Stimulated activated naive CD8-positive, alpha-beta T cell treated with anti-CD3 and anti-CD28 coated beads, Interleukin-15, amount 100 ng/mL, for 72 hours (primary cell): ENCODE results near the gene ZNF724.
A peak's percentile ranks its signal among the peaks of the same experiment; 100 is the strongest.
"Not testable (repeated sequence)": the region's sequence is repeated elsewhere in the genome, so short reads cannot be mapped to it uniquely, and the experiment has no call there.

Experiments
- ATAC-seq: fragments of 150-1000 bp; cut with Tn5 transposase; 2 replicates; pipeline ENCODE4 v1.10.0; 2021; ENCODE audit warnings: mild to moderate bottlenecking, moderate library complexity
- DNase-seq, 2 donors: peaks; one replicate each; pipeline ENCODE4 v3.0.0; 2021 to 2022
- H3K27ac Mint-ChIP-seq, 2 donors: one replicate each; pipeline ENCODE4 v1.8.0; 2022; ENCODE audit warnings: mild to moderate bottlenecking in 2 of 2, mixed read lengths in 2 of 2, moderate library complexity in 2 of 2
- H3K27me3 Mint-ChIP-seq: one replicate; pipeline ENCODE4 v1.8.0; 2022; ENCODE audit warnings: mixed read lengths
- H3K4me1 Mint-ChIP-seq: one replicate; pipeline ENCODE4 v1.8.0; 2022; ENCODE audit warnings: mild to moderate bottlenecking, mixed read lengths
- H3K4me3 Mint-ChIP-seq, 2 donors: one replicate each; pipeline ENCODE4 v1.8.0; 2022; ENCODE audit warnings: mild to moderate bottlenecking in 2 of 2, mixed read lengths in 2 of 2, moderate library complexity in 1 of 2
- H3K9me3 Mint-ChIP-seq, 2 donors: one replicate each; pipeline ENCODE4 v1.8.0; 2022; ENCODE audit warnings: mixed read lengths in 2 of 2

ZNF724 gene

DNA sequence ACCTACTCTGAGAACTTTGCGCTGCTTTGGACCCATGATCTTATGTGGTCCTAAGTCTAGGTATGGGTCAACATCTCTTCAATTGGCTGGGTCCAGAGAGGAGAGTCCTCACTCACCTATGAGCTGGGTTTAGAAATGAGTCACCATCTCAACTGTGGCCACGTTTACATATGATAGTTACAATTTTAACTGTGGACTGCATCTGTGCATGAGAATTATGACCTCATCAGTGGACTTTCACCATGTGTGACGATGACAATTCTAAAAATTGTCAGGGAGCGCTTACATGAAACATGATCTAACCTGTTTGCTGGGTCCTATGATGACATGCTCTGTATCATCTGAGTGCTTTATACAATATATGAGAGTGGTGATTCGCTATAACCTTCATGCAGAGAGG lies 12.7 kb upstream of the ZNF724 start:
- no peaks in the 10 kb centered on the region for H3K4me1 Mint-ChIP-seq
- DNase-seq (no peak), ATAC-seq (no peak)
- peaks cover 0 to 3% of the 10 kb centered on the region in 2 donors for H3K9me3 Mint-ChIP-seq
- no peak overlapping the region for H3K27ac Mint-ChIP-seq
- no peaks in the 10 kb centered on the region for H3K27me3 Mint-ChIP-seq
- H3K4me3 Mint-ChIP-seq = no peak overlapping the region

DNA sequence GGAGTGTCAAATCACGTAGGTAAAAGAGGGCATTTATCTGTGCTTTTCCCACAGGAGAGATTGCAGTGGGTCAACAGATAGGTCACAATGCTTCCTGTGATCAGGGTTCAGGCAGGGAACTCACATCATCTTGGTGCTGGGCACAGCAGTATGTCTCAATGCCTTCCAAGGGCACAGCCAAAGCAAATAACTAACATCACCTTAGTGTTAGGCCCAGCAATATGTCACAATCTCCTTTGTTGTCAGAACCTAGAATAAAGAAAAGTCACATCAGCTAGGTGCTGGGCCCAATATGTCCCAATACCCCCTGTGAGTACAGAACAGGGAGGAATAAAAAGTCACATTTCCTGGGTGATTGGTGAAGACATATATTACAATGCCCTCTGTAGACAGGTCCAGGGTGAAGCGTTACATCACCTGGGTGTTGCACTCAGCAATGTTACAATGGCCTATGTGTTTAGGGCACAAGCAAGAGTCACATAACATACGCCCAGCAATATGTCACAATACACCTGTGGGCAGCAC lies 11.4 kb upstream of the ZNF724 start:
- Mint-ChIP-seq H3K4me3 (no peak overlapping the region), H3K27ac (peak overlapping the region in 1 of 2 donors; percentile 71), H3K27me3 (no peaks in the 10 kb centered on the region), H3K4me1 (no peaks in the 10 kb centered on the region), H3K9me3 (peaks cover 0 to 3% of the 10 kb centered on the region in 2 donors)
- DNase-seq (no peak), ATAC-seq (no peak)

DNA sequence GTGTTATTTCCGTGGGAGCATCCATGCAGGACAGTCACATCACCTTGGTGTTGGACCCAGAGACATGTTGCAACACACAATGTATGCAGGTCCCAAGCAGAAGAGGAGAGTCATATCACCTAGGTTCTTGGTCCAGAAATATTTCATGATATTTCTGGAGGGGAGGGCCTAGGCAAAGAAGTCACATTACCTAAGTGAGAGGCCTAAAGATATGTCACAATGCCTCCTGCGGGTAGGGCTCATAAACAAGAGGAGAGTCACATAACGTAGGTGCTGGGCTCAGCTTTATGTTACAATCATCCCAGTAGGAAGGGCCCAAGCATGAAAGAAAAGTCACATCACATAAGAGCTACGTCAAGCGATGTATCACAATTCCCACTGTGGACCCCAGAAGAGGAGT lies 10.8 kb upstream of the ZNF724 start:
- DNase-seq (no peak), ATAC-seq (no peak)
- Mint-ChIP-seq H3K4me1 (no peaks in the 10 kb centered on the region), H3K27me3 (no peaks in the 10 kb centered on the region), H3K27ac (no peak overlapping the region), H3K9me3 (peaks cover 0 to 3% of the 10 kb centered on the region in 2 donors), H3K4me3 (no peak overlapping the region)

DNA sequence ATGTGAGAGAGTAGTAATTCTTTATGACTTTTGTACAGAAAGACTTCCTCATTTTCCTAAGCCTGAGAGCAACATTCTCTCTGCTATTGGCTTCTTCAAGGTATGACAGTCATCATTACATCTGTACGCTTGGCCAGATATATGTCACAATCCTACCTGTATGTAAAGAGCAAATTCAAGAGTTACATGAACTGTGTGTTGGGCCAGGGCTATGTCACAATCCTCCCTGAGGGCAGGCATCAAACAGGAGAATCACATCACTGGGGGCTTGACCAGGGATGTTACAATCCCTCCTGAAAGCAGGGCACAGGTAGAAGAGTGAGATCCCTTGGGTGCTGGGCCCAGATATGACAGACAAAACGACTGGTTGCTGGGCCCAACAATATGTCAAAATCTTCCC lies 9.8 kb upstream of the ZNF724 start:
- DNase-seq = no peak
- Mint-ChIP-seq H3K9me3 (peaks cover 0 to 3% of the 10 kb centered on the region in 2 donors), H3K4me3 (no peak overlapping the region), H3K27ac (no peak overlapping the region), H3K4me1 (no peaks in the 10 kb centered on the region), H3K27me3 (no peaks in the 10 kb centered on the region)
- ATAC-seq = no peak

DNA sequence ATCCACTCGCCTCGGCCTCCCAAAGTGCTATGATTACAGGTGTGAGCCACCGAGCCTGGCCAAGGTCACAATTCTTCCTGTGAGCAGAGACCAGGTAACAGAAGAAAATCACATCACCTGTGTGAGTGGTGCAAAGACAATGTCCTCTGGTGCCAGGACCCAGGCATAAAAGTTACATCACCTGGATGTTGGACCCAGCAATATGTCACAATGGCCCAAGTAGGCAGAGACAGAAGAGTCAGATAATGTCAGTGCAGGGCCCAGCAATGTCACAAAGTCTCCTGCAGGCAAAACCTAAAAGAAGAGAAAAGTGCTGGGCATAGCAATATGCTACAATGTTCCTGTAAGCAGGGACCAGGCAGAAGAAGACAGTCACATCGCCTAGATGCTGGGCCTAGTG lies 5.5 kb upstream of the ZNF724 start:
- Mint-ChIP-seq H3K27me3 (no peaks in the 10 kb centered on the region), H3K4me3 (no peak overlapping the region), H3K9me3 (no peaks in the 10 kb centered on the region), H3K4me1 (no peaks in the 10 kb centered on the region), H3K27ac (peak overlapping the region in 1 of 2 donors; percentile 25)
- DNase-seq = no peak
- no peak for ATAC-seq

DNA sequence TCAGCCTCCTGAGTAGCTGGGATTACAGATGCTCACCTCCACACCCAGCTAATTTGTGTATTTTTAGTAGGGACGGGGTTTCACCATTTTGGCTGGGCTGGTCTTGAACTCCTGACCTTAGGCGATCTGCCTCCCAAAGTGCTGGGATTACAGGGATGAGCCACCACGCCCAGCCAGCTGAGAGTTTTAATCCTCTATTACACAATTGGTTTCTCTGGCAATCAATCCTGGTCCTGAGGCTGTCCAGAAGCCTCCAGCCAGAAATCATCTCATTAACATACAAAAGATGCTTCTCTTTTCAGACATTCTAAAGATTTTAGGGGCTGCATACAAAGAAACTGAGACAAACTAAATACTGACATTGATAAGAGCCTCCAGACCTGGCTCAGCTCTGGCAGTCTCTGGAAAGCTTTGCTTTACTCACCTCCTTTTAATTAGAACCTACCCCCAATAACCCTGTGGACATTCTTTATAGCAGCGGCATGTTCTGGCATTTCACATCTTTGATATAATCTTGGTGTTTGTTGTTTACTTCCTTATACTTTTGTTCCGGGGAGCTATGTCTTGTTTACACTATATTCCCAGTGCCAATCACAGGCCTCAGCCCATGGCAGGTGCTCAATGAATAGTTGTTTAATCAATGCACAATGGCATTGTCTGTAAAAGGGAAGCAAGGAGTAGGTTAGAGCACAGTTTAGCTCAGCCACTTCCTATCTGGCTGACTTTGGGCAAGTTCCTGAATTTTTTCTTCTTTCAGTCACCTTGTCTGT lies 4.1 kb upstream of the ZNF724 start:
- DNase-seq (no peak), ATAC-seq (no peak)
- no peak overlapping the region for H3K27ac Mint-ChIP-seq
- H3K9me3 Mint-ChIP-seq = no peaks in the 10 kb centered on the region
- peaks cover 7% of the 10 kb centered on the region for H3K4me1 Mint-ChIP-seq
- no peaks in the 10 kb centered on the region for H3K27me3 Mint-ChIP-seq
- H3K4me3 Mint-ChIP-seq = no peak overlapping the region

DNA sequence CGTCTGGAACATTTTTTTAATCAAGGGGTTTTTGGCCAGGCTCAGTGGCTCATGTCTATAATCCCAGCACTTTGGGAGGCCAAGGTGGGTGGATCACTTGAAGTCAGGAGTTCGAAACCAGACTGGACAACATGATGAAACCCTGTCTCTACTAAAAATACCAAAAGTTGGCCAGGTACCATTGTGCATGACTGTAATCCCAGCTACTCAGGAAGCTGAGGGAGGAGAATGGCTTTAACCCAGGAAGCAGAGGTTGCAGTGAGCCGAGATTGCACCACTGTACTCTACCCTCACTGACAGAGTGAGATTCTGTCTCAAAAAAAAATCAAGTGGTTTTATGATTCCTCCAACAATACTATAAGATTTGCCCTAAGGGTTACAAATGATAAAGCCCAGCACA lies 3.1 kb upstream of the ZNF724 start:
- not testable (repeated sequence) for H3K27ac Mint-ChIP-seq, H3K9me3 Mint-ChIP-seq, H3K4me3 Mint-ChIP-seq, H3K27me3 Mint-ChIP-seq, DNase-seq, ATAC-seq
- peaks cover 16% of the 10 kb centered on the region for H3K4me1 Mint-ChIP-seq

DNA sequence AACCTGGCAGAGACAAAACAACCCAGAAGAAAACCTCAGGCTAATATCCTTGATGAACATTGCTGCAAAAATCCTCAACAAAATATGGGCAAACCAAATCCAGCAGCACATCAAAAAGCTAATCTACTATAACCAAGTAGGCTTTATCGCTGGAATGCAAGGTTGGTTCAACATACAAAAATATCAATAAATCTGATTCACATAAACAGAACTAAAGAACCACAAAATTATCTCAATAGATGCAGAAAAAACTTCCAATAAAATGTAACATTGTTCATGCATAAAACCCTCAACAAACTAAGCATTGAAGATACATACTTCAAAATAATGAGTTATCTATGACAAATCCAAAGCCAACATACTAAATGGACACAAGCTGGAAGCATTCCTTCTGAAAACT lies 8.8 kb downstream of the ZNF724 start:
- Mint-ChIP-seq H3K9me3 (peaks cover 33 to 35% of the 10 kb centered on the region in 2 donors), H3K27me3 (no peaks in the 10 kb centered on the region), H3K27ac (no peak overlapping the region), H3K4me3 (no peak overlapping the region), H3K4me1 (no peaks in the 10 kb centered on the region)
- DNase-seq (no peak), ATAC-seq (no peak)

DNA sequence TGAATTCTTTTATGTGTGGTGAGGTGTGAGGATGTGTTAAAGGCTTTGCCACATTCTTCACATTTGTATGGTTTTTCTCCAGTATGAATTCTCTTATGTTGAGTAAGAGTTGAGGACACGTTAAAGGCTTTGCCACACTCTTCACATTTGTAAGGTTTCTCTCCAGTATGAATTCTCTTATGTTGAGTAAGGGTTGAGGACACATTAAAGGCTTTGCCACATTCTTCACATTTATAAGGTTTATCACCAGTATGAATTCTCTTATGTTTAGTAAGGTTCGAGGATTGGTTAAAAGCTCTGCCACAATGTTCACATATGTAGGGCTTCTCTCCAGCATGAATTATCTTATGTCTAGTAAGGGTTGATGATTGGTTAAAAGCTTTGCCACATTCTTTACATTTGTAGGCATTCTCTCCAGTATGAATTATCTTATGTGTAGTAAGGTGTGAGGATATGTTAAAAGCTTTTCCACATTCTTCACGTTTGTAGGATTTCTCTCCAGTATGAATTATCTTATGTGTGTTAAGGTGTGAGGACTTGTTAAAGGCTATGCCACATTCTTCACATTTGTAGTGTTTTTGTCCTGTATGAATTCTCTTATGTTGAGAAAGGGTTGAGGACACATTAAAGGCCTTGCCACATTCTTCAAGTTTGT lies 27.1 kb downstream of the ZNF724 start:
- H3K27ac Mint-ChIP-seq = no peak overlapping the region
- DNase-seq = no peak
- H3K27me3 Mint-ChIP-seq = no peaks in the 10 kb centered on the region
- no peak for ATAC-seq
- peaks cover 23 to 29% of the 10 kb centered on the region in 2 donors for H3K9me3 Mint-ChIP-seq
- no peaks in the 10 kb centered on the region for H3K4me1 Mint-ChIP-seq
- no peak overlapping the region for H3K4me3 Mint-ChIP-seq

DNA sequence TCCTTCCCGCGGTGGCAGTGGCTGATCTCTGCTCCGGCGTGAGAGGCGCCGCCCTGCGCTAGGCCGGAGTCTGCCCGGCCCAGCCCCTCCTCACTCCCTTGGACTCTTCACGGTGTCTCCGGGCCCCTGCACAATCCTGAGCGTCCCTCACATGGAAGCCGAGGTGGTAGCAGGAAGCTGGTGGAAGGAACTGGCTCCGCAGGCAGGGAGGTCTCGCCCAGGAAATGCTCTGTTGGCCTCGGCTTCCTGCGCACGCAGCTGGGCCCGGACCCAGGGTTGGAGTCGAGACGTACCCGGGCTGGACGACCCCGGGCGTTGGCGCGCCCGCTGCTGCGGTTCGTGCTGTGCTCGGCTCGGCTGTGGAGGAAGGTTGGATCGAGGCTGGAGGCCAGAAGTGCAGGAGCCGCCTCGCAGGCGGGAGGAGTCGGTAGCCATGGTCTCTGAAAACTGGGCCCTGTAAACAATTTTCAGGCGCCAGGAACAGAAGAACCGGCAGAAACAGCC lies 46.3 kb downstream of the ZNF724 start:
- peaks cover 7% of the 10 kb centered on the region for H3K27me3 Mint-ChIP-seq
- H3K27ac Mint-ChIP-seq = no peak overlapping the region
- H3K4me1 Mint-ChIP-seq = no peaks in the 10 kb centered on the region
- DNase-seq = no peak
- H3K4me3 Mint-ChIP-seq = peak overlapping the region in 1 of 2 donors; percentile 13
- no peak for ATAC-seq
- H3K9me3 Mint-ChIP-seq = peaks cover 8 to 14% of the 10 kb centered on the region in 2 donors

DNA sequence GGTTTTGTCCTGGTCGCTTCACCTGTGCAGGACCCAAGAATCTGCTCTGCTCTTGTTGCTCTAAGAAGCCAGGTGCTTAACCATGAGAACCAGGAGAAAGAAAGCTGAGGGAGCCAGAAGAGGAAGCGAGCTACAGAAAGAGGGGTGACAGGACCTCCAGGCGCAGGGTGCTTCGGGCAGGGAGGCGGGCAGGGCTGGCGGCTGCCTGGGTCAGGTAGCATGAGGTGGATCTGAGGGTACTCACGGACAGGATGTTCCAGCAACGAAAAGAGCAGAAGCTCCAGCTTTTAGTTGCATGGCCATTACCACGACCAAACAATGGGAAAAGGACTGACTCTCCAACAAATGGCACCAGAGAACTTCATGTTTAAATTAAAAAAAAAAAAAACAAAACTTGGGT lies 59.9 kb downstream of the ZNF724 start:
- Mint-ChIP-seq H3K27me3 (no peaks in the 10 kb centered on the region), H3K9me3 (peaks cover 20 to 30% of the 10 kb centered on the region in 2 donors), H3K27ac (no peak overlapping the region), H3K4me1 (no peaks in the 10 kb centered on the region), H3K4me3 (no peak overlapping the region)
- DNase-seq = no peak
- no peak for ATAC-seq

DNA sequence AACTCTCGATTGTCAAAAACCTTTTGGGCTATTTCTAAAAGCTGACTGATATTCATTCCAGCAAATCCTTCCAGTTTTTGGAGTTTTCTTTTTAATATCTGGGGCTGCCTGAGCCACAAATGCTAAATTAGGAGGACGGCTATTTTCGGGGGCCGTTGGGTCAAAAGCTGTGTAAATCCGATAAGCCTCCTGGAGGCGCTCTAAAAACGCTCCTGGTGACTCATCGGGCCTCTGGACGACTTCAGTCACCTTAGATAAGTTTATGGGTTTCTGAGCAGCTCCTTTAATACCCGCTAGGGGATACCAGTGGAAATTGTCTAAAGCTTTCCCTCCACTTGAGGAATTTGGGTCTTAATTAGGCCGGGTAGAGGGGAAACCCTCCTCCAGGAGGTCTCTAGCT lies 66.9 kb downstream of the ZNF724 start:
- Mint-ChIP-seq H3K4me3 (no peak overlapping the region), H3K27me3 (no peaks in the 10 kb centered on the region), H3K9me3 (peaks cover 23 to 31% of the 10 kb centered on the region in 2 donors), H3K4me1 (no peaks in the 10 kb centered on the region), H3K27ac (no peak overlapping the region)
- DNase-seq (no peak), ATAC-seq (no peak)
